GM19455 (cell line): ENCODE data around the gene MITF.

Source experiments
- ATAC-seq: cut with Tn5 transposase; IDR thresholded peaks from one replicate; pipeline ENCODE4 v1.9.1; 2021; ENCODE audit not compliant: unreplicated experiment

The MITF gene

GRCh38 chr3:69941439-69942176 lies 202.3 kb downstream of the MITF start:
- no peak for ATAC-seq

- no peak for ATAC-seq
These were observed 205.7 kb downstream of the MITF start for GRCh38 chr3:69944931-69945493.

- no peak for ATAC-seq
These were observed 209.1 kb downstream of the MITF start for GRCh38 chr3:69948246-69948862.

GRCh38 chr3:69951616-69952015 lies 212.4 kb downstream of the MITF start:
- no peak for ATAC-seq

- no peak for ATAC-seq
These were observed 220.3 kb downstream of the MITF start for GRCh38 chr3:69959581-69959980.

- no peak for ATAC-seq
These were observed 222.6 kb downstream of the MITF start for GRCh38 chr3:69961706-69962439.

- no peak for ATAC-seq
These were observed 224.4 kb downstream of the MITF start for GRCh38 chr3:69963643-69964042.

GRCh38 chr3:69967156-69967555 lies 227.9 kb downstream of the MITF start:
- no peak for ATAC-seq

- no peak for ATAC-seq
These were observed 231.6 kb downstream of the MITF start for GRCh38 chr3:69970827-69971226.

- no peak for ATAC-seq
These were observed 233.4 kb downstream of the MITF start for GRCh38 chr3:69972672-69973071.

- ATAC-seq: no peak
These were observed 236.8 kb downstream of the MITF start for GRCh38 chr3:69976021-69976420.

GRCh38 chr3:69983546-69984265 lies 244.4 kb downstream of the MITF start:
- ATAC-seq: no peak

- no peak for ATAC-seq
These were observed 246.0 kb downstream of the MITF start for GRCh38 chr3:69985266-69985665.

GRCh38 chr3:69986419-69986818 lies 247.2 kb downstream of the MITF start:
- no peak for ATAC-seq

- no peak for ATAC-seq
These were observed 248.6 kb downstream of the MITF start for GRCh38 chr3:69987833-69988232.

- ATAC-seq: no peak
These were observed 254.5 kb downstream of the MITF start for GRCh38 chr3:69993757-69994156.

GRCh38 chr3:69994919-69995318 lies 255.7 kb downstream of the MITF start:
- ATAC-seq: no peak

- ATAC-seq: no peak
These were observed 258.5 kb downstream of the MITF start for GRCh38 chr3:69997631-69998307.

GRCh38 chr3:69998759-69999139 lies 259.5 kb downstream of the MITF start:
- no peak for ATAC-seq

GRCh38 chr3:69999140-70000027 lies 260.1 kb downstream of the MITF start, which contains the start of gene SAMMSON:
SAMMSON (plus strand) TSS chr3:69999733.
- ATAC-seq: no peak
